GM19463 (cell line): ENCODE data around the gene EFR3B.
"Not testable (repeated sequence)": the region's sequence is repeated elsewhere in the genome, so short reads cannot be mapped to it uniquely, and the experiment has no call there.

ENCODE experiments used
- ATAC-seq: cut with Tn5 transposase; IDR thresholded peaks from one replicate; pipeline ENCODE4 v1.9.1; 2021; ENCODE audit warnings: mild to moderate bottlenecking, moderate library complexity; ENCODE audit not compliant: unreplicated experiment

Gene EFR3B

GRCh38 chr2:25102352-25102751, 60.5 kb downstream of the EFR3B start:
- not testable (repeated sequence) for ATAC-seq

GRCh38 chr2:25103287-25103871, 61.5 kb downstream of the EFR3B start:
- ATAC-seq: no peak

- no peak for ATAC-seq
Measured at GRCh38 chr2:25104736-25105135, 62.9 kb downstream of the EFR3B start.

GRCh38 chr2:25105336-25106085, 63.6 kb downstream of the EFR3B start:
- ATAC-seq: no peak

- ATAC-seq: no peak
Measured at GRCh38 chr2:25109822-25110221, 67.9 kb downstream of the EFR3B start.

GRCh38 chr2:25112113-25112512, 70.2 kb downstream of the EFR3B start:
- ATAC-seq: no peak

GRCh38 chr2:25115249-25115883, 73.5 kb downstream of the EFR3B start:
- ATAC-seq: no peak

GRCh38 chr2:25115902-25116301, 74.0 kb downstream of the EFR3B start:
- no peak for ATAC-seq

GRCh38 chr2:25116956-25117355, 75.1 kb downstream of the EFR3B start:
- no peak for ATAC-seq

- ATAC-seq: no peak
Measured at GRCh38 chr2:25119263-25119662, 77.4 kb downstream of the EFR3B start.

- ATAC-seq: no peak
Measured at GRCh38 chr2:25122367-25122766, 80.5 kb downstream of the EFR3B start.

- no peak for ATAC-seq
Measured at GRCh38 chr2:25123682-25124081, 81.8 kb downstream of the EFR3B start.

- ATAC-seq: no peak
Measured at GRCh38 chr2:25125189-25125588, 83.3 kb downstream of the EFR3B start.

GRCh38 chr2:25125976-25126375, 84.1 kb downstream of the EFR3B start:
- no peak for ATAC-seq

- ATAC-seq: not testable (repeated sequence)
Measured at GRCh38 chr2:25127071-25127470, 85.2 kb downstream of the EFR3B start.

- no peak for ATAC-seq
Measured at GRCh38 chr2:25127646-25128045, 85.8 kb downstream of the EFR3B start.

GRCh38 chr2:25129901-25130520, 88.1 kb downstream of the EFR3B start:
- no peak for ATAC-seq

GRCh38 chr2:25131253-25131566, 89.3 kb downstream of the EFR3B start:
- ATAC-seq: no peak

GRCh38 chr2:25131567-25132298, 89.9 kb downstream of the EFR3B start:
- ATAC-seq: no peak

GRCh38 chr2:25132299-25132635, 90.4 kb downstream of the EFR3B start:
- no peak for ATAC-seq

GRCh38 chr2:25132693-25133092, 90.8 kb downstream of the EFR3B start:
- no peak for ATAC-seq
